Transverse colon (tissue), 4 donors: ENCODE measurements around the gene ASIC2. TPM values are rescaled to one million over a fixed set of nuclear protein-coding genes. Genes with fewer than 3 reads are reported as not detected.

Experiments
- DNase-seq: peaks from one replicate; pipeline ENCODE4 v3.0.0-alpha.2; 2019
- H3K27ac ChIP-seq, 4 donors: fragments of 200-600 bp; sonication (generic); 2 replicates each; pipeline ENCODE4 v1.5.1; 2016 to 2018; ENCODE audit warnings: inconsistent platforms in 4 of 4
- H3K27me3 ChIP-seq: fragments of 200-600 bp; sonication (generic); 2 replicates; pipeline ENCODE4 v1.5.1; 2017; ENCODE audit warnings: inconsistent platforms
- H3K36me3 ChIP-seq, 4 donors: fragments of 200-600 bp; sonication (generic); 2 replicates each; pipeline ENCODE4 v1.5.1; 2017 to 2019; ENCODE audit warnings: inconsistent platforms in 4 of 4
- H3K4me1 ChIP-seq, 4 donors: fragments of 200-600 bp; sonication (generic); 2 replicates each; pipeline ENCODE4 v1.5.1; 2017 to 2020; ENCODE audit warnings: inconsistent platforms in 4 of 4
- H3K4me3 ChIP-seq, 4 donors: fragments of 200-600 bp; sonication (generic); 1 replicate in 1 of 4; 2 replicates in 3 of 4; pipeline versions ENCODE4 v1.5.1 to v1.6.1; 2017 to 2019; ENCODE audit warnings: inconsistent platforms in 4 of 4
- H3K9me3 ChIP-seq, 2 donors: fragments of 200-600 bp; sonication (generic); 2 replicates each; pipeline ENCODE4 v1.5.1; 2017 to 2019; ENCODE audit warnings: inconsistent platforms in 2 of 2
- EP300 ChIP-seq: sonication (generic); formaldehyde crosslinking; IDR thresholded peaks from one replicate; pipeline ENCODE4 v1.6.1; 2017; ENCODE audit warnings: antibody characterized with exemption, low read depth
- POLR2A ChIP-seq: fragments of 450-650 bp; IDR thresholded peaks from one replicate; pipeline ENCODE4 v1.6.1; 2016; ENCODE audit warnings: antibody characterized with exemption, mild to moderate bottlenecking, moderate library complexity
- POLR2AphosphoS5 ChIP-seq, 3 donors: sonication (generic); formaldehyde crosslinking; IDR thresholded peaks; one replicate each; pipeline ENCODE4 v1.6.1; 2016; ENCODE audit warnings: antibody characterized with exemption in 3 of 3
- WGBS, 2 donors: methylation state at CpG; one replicate each; pipeline ENCODE4 v1.1.5; 2018; ENCODE audit warnings: low coverage in 1 of 2; 5-methylcytosine and 5-hydroxymethylcytosine counted together
- in situ Hi-C, 4 donors: fragments of 200-750 bp; cut with MboI; loops; one replicate each; pipeline versions ENCODE4 v1.15.0 to v1.15.1; 2017; ENCODE audit warnings: low sequenced_read_pairs in 3 of 4, low pct_ligation_motif_present in 1 of 4, low pct_unique_long_range_greater_than_20kb in 1 of 4
- intact Hi-C: fragments of 100-400 bp; cut with DNase I; formaldehyde crosslinking; loops from one replicate; pipeline ENCODE4 v1.15.1; 2023; ENCODE audit warnings: low total_unique reads
- total RNA-seq, 4 donors: library from RNA; depleted of rRNA; stranded (reverse); fragments of >200 nt; gene quantifications; one replicate each; pipeline ENCODE4 v1.1.0, GENCODE V29; 2016
- TF ChIP-seq, protein P1 (sequence below), 5 experiments: fragments of 200-600 bp in 3 of 5; fragments of 450-650 bp in 2 of 5; sonication (generic) in 3 of 5; IDR thresholded peaks; 1 replicate in 2 of 5; 2 replicates in 3 of 5; pipeline ENCODE4 v1.5.1; 2016 to 2017; ENCODE audit warnings: antibody characterized with exemption in 5 of 5, inconsistent platforms in 3 of 5, mild to moderate bottlenecking in 2 of 5, moderate library complexity in 1 of 5

Gene ASIC2
- total RNA-seq, 4 donors from 2014 or later: 0.16 to 0.55 TPM; not detected in 2

DNA sequence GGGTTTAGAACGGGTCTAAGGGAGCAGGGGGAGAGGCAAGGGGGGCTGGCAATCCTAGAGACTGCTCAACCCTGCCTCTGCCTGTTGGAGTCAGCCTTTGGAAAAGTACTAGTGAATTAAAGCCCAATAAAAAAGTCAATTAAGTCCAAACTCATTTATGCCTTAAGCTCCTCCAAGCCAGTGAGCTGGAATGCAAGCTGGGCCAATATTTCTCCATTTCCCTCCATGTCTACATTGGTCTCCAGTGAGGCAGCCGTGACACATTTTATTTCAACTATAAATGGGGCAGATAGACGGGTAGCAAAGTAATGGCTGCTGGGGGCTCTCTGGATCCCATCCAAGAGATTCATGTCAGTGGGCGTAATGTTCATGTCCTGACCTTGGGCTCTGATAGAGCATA is 157.4 kb downstream of the ASIC2 start:
- Histone ChIP-seq H3K27me3 (no peaks in the 10 kb centered on the region), H3K4me3 (no peak overlapping the region), H3K27ac (no peak overlapping the region), H3K9me3 (no peaks in the 10 kb centered on the region), H3K36me3 (no peaks in the 10 kb centered on the region), H3K4me1 (no peaks in the 10 kb centered on the region)
- in situ Hi-C loops (loop anchor here in 1 of 4 donors (25.0 kb wide), 1 partner anchor 102 kb away; no protein-coding TSS in a partner anchor), intact Hi-C loops (no loop called here)
- 33 to 74% methylated on average over 1 to 4 of the region's 4 CpGs for WGBS, 2 donors
- TF ChIP-seq EP300 (no peak), POLR2AphosphoS5 (IDR thresholded peaks at IDR 0.05) (no peak), POLR2A (no peak)
- TF ChIP-seq, protein P1, sequence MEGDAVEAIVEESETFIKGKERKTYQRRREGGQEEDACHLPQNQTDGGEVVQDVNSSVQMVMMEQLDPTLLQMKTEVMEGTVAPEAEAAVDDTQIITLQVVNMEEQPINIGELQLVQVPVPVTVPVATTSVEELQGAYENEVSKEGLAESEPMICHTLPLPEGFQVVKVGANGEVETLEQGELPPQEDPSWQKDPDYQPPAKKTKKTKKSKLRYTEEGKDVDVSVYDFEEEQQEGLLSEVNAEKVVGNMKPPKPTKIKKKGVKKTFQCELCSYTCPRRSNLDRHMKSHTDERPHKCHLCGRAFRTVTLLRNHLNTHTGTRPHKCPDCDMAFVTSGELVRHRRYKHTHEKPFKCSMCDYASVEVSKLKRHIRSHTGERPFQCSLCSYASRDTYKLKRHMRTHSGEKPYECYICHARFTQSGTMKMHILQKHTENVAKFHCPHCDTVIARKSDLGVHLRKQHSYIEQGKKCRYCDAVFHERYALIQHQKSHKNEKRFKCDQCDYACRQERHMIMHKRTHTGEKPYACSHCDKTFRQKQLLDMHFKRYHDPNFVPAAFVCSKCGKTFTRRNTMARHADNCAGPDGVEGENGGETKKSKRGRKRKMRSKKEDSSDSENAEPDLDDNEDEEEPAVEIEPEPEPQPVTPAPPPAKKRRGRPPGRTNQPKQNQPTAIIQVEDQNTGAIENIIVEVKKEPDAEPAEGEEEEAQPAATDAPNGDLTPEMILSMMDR (IDR thresholded peaks at IDR 0.05): no peak
- no peak for DNase-seq

- no peak for DNase-seq
- TF ChIP-seq, protein P1 (IDR thresholded peaks at IDR 0.05): no peak
- TF ChIP-seq POLR2AphosphoS5 (IDR thresholded peaks at IDR 0.05): no peak
- TF ChIP-seq EP300: no peak
- no peak for TF ChIP-seq POLR2A
- no peaks in the 10 kb centered on the region for H3K4me1 ChIP-seq
- H3K9me3 ChIP-seq: no peaks in the 10 kb centered on the region
- H3K27ac ChIP-seq: no peak overlapping the region
- intact Hi-C loops (no loop called here), in situ Hi-C loops (loop anchor here in 1 of 4 donors (25.0 kb wide), 1 partner anchor 106 kb away; no protein-coding TSS in a partner anchor)
- no peak overlapping the region for H3K4me3 ChIP-seq
- H3K27me3 ChIP-seq: no peaks in the 10 kb centered on the region
- 67 to 90% methylated on average over 1 to 7 of the region's 7 CpGs for WGBS, 2 donors
- no peaks in the 10 kb centered on the region for H3K36me3 ChIP-seq
These were observed 161.5 kb downstream of the ASIC2 start for GRCh38 chr17:33131620-33132019.

DNA sequence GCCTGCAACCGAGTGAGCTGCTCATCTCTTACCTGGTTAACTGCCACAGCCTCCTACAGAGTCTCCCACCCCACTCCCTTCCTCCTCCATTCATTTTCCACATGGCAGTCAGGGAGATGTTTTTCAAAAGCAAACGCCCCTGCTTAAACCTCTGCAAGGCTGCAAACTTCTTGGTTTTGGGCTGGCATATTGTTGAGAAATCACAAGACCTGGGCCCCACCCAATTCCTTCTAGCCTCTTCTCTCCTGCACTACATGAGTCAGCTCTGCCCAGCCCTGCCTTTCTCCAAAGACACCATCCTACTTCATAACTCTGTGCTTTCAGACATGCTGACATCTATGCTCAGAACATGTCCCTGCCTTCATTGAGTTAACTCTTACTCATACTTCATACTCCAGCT is 165.4 kb downstream of the ASIC2 start:
- Histone ChIP-seq H3K27ac (no peak overlapping the region), H3K4me1 (no peaks in the 10 kb centered on the region), H3K36me3 (no peaks in the 10 kb centered on the region), H3K9me3 (no peaks in the 10 kb centered on the region), H3K4me3 (no peak overlapping the region), H3K27me3 (peaks cover 5% of the 10 kb centered on the region)
- DNase-seq: no peak
- WGBS, 2 donors: 61 to 70% methylated on average over 2 of the region's 2 CpGs
- TF ChIP-seq, protein P1 (IDR thresholded peaks at IDR 0.05): no peak
- no peak for TF ChIP-seq POLR2AphosphoS5 (IDR thresholded peaks at IDR 0.05)
- no peak for TF ChIP-seq EP300
- TF ChIP-seq POLR2A: no peak
- in situ Hi-C loops: loop anchor here in 1 of 4 donors (25.0 kb wide), 1 partner anchor 110 kb away; no protein-coding TSS in a partner anchor
- intact Hi-C loops: no loop called here

DNA sequence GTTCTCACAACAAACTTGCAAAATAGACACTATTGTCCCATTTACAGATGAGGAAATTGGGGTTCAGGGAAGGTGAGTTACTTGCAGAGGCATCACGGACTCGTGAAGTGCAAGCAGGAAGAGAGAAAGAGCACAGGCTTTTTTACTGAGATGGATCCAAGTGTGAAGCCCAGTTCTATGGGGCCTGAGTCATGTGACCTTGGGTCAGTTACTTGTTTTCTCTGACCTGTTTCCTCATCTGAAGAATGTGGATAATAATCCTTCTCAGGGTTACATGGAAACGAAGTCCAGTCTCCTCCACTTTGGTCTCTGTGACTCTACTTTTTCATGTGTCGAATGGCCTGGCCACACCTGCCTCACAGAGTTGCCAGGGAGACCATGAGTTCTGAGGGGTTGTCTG is 167.0 kb downstream of the ASIC2 start:
- in situ Hi-C loops: loop anchor here in 1 of 4 donors (25.0 kb wide), 1 partner anchor 111 kb away; no protein-coding TSS in a partner anchor
- intact Hi-C loops: no loop called here
- H3K9me3 ChIP-seq: no peaks in the 10 kb centered on the region
- H3K4me3 ChIP-seq: no peak overlapping the region
- H3K27me3 ChIP-seq: peaks cover 10% of the 10 kb centered on the region
- no peaks in the 10 kb centered on the region for H3K4me1 ChIP-seq
- TF ChIP-seq EP300: no peak
- TF ChIP-seq, protein P1 (IDR thresholded peaks at IDR 0.05): no peak
- TF ChIP-seq POLR2AphosphoS5 (IDR thresholded peaks at IDR 0.05): no peak
- TF ChIP-seq POLR2A: no peak
- 76 to 81% methylated on average over 2 to 4 of the region's 4 CpGs for WGBS, 2 donors
- no peak for DNase-seq
- no peaks in the 10 kb centered on the region for H3K36me3 ChIP-seq
- no peak overlapping the region for H3K27ac ChIP-seq
